Measurements from ENCODE around the gene SLC39A2. TPM values are rescaled to one million over a fixed set of nuclear protein-coding genes. Genes with fewer than 3 reads are reported as not detected.

Gene SLC39A2
- total RNA-seq, 1 donor from 2014 or later: 0.38 TPM

GRCh38 chr14:20997115-20997514 is 2.0 kb upstream of the SLC39A2 start:
- H3K36me3 Mint-ChIP-seq (ENCODE audit: low read depth): peaks cover 56% of the 10 kb centered on the region
- intact Hi-C loops (cut with micrococcal nuclease): no loop called here

GRCh38 chr14:20997564-20997963 is 1.5 kb upstream of the SLC39A2 start:
- POLR2A ChIA-PET: interaction anchor here (0.6 kb wide), 1 partner anchor 11 kb away, joined by 3 read pairs; no protein-coding TSS in a partner anchor

More at GRCh38 chr14:20997115-20997514, 2.0 kb upstream of the SLC39A2 start:
- H3K4me1 Mint-ChIP-seq: peaks cover under 1% of the 10 kb centered on the region
- H3K27ac Mint-ChIP-seq: no peak overlapping the region
- no peaks in the 10 kb centered on the region for H3K27me3 Mint-ChIP-seq
- H3K9me3 Mint-ChIP-seq: no peaks in the 10 kb centered on the region
- POLR2A ChIA-PET: interaction anchor here (0.6 kb wide), 1 partner anchor 10 kb away, joined by 3 read pairs; no protein-coding TSS in a partner anchor
- DNase-seq (no peak), ATAC-seq (ENCODE audit: low read depth) (no peak)
- CTCF ChIA-PET: interaction anchor here (1.0 to 1.4 kb wide), 2 partner anchors 18 to 95 kb away, joined by 3 read pairs; no protein-coding TSS in a partner anchor
- no peak for TF ChIP-seq CTCF (IDR thresholded peaks at IDR 0.05)
- no peak overlapping the region for H3K4me3 Mint-ChIP-seq

GRCh38 chr14:20998139-20998538 is 954 bp upstream of the SLC39A2 start:
- no peaks in the 10 kb centered on the region for H3K4me1 Mint-ChIP-seq
- peaks cover 46% of the 10 kb centered on the region for H3K36me3 Mint-ChIP-seq (ENCODE audit: low read depth)
- ATAC-seq (ENCODE audit: low read depth) (no peak), DNase-seq (no peak)
- H3K9me3 Mint-ChIP-seq: no peaks in the 10 kb centered on the region
- POLR2A ChIA-PET: no interaction called here
- no peak for TF ChIP-seq CTCF (IDR thresholded peaks at IDR 0.05)
- CTCF ChIA-PET: interaction anchor here (1.1 to 1.8 kb wide), 4 partner anchors 14 to 94 kb away, joined by 3 to 8 read pairs (median 4); no protein-coding TSS in a partner anchor
- H3K27me3 Mint-ChIP-seq: no peaks in the 10 kb centered on the region
- no peak overlapping the region for H3K27ac Mint-ChIP-seq
- H3K4me3 Mint-ChIP-seq: no peak overlapping the region
- intact Hi-C loops (cut with micrococcal nuclease): no loop called here

More at GRCh38 chr14:20997564-20997963, 1.5 kb upstream of the SLC39A2 start:
- Mint-ChIP-seq H3K4me3 (no peak overlapping the region), H3K36me3 (ENCODE audit: low read depth) (peaks cover 51% of the 10 kb centered on the region), H3K27me3 (no peaks in the 10 kb centered on the region), H3K4me1 (no peaks in the 10 kb centered on the region), H3K9me3 (no peaks in the 10 kb centered on the region), H3K27ac (no peak overlapping the region)
- no peak for TF ChIP-seq CTCF (IDR thresholded peaks at IDR 0.05)
- DNase-seq (no peak), ATAC-seq (ENCODE audit: low read depth) (no peak)
- CTCF ChIA-PET: interaction anchor here (1.0 to 1.6 kb wide), 5 partner anchors 15 to 95 kb away, joined by 3 to 8 read pairs (median 3); no protein-coding TSS in a partner anchor
- intact Hi-C loops (cut with micrococcal nuclease): no loop called here

- DNase-seq (no peak), ATAC-seq (ENCODE audit: low read depth) (no peak)
- no peak overlapping the region for H3K27ac Mint-ChIP-seq
- ChIA-PET POLR2A (no interaction called here), CTCF (interaction anchor here (1.8 kb wide), 1 partner anchor 93 kb away, joined by 6 read pairs; no protein-coding TSS in a partner anchor)
- H3K4me3 Mint-ChIP-seq: no peak overlapping the region
- no peak for TF ChIP-seq CTCF (IDR thresholded peaks at IDR 0.05)
- peaks cover 33% of the 10 kb centered on the region for H3K36me3 Mint-ChIP-seq (ENCODE audit: low read depth)
- intact Hi-C loops (cut with micrococcal nuclease): no loop called here
- no peaks in the 10 kb centered on the region for H3K27me3 Mint-ChIP-seq
- H3K9me3 Mint-ChIP-seq: no peaks in the 10 kb centered on the region
- H3K4me1 Mint-ChIP-seq: no peaks in the 10 kb centered on the region
These were observed 498 bp downstream of the SLC39A2 start for GRCh38 chr14:20999591-20999990.

- H3K9me3 Mint-ChIP-seq: no peaks in the 10 kb centered on the region
- H3K27me3 Mint-ChIP-seq: no peaks in the 10 kb centered on the region
- ChIA-PET POLR2A (interaction anchor here (0.6 kb wide), 1 partner anchor 478 kb away, joined by 6 read pairs; no protein-coding TSS in a partner anchor), CTCF (interaction anchor here (1.4 kb wide), 1 partner anchor 13 kb away, joined by 5 read pairs; no protein-coding TSS in a partner anchor)
- no peak for ATAC-seq (ENCODE audit: low read depth)
- H3K4me1 Mint-ChIP-seq: no peaks in the 10 kb centered on the region
- H3K27ac Mint-ChIP-seq: no peak overlapping the region
- intact Hi-C loops (cut with micrococcal nuclease): no loop called here
- H3K4me3 Mint-ChIP-seq: no peak overlapping the region
- no peak for DNase-seq
- peaks cover 16% of the 10 kb centered on the region for H3K36me3 Mint-ChIP-seq (ENCODE audit: low read depth)
- no peak for TF ChIP-seq CTCF (IDR thresholded peaks at IDR 0.05)
These were observed 2.1 kb downstream of the SLC39A2 start for GRCh38 chr14:21001218-21001617.
